Tracheal epithelial cell (primary cell): ENCODE measurements around the gene PLP2. TPM values are rescaled to one million over a fixed set of nuclear protein-coding genes. Genes with fewer than 3 reads are reported as not detected.

Experiments
- total RNA-seq: library from RNA; depleted of rRNA; stranded (reverse); fragments of >200 nt; gene quantifications from 2 replicates; pipeline ENCODE4 v1.2.1, GENCODE V29; 2014

The PLP2 gene
- total RNA-seq: 14.7 and 24.3 TPM in 2 replicates

GRCh38 chrX:49171752-49172279 is at the start of gene PLP2:
PLP2 (plus strand) TSS chrX:49171898; CDS start chrX:49172001, 103 bp downstream.

GRCh38 chrX:49162620-49163019 is 9.1 kb upstream of the PLP2 start, which contains the start of gene MAGIX:
MAGIX (plus strand) TSS chrX:49162758; CDS start chrX:49162890, 132 bp downstream.

GRCh38 chrX:49186125-49187027 is 14.7 kb downstream of the PLP2 start, which contains the start of gene PRICKLE3:
PRICKLE3 (minus strand) TSS chrX:49186373; CDS start chrX:49186297, 76 bp downstream.

GRCh38 chrX:49199906-49200771 is 28.4 kb downstream of the PLP2 start, which contains the start of gene SYP:
SYP (minus strand) TSS chrX:49200193; CDS start chrX:49200186, 7 bp downstream.

Other genes with a start within 250 kb of the PLP2 start
- gene OTUD5, start 214.3 kb upstream of the PLP2 start, total RNA-seq: 21.9 and 22.6 TPM in 2 replicates
- 0.43 and 0.48 TPM in 2 replicates for gene KCND1, start 200.1 kb upstream of the PLP2 start, total RNA-seq
- gene GRIPAP1, start 169.6 kb upstream of the PLP2 start, total RNA-seq: 12.4 and 23.4 TPM in 2 replicates
- 11.1 and 28.4 TPM in 2 replicates for gene TFE3, start 128.5 kb upstream of the PLP2 start, total RNA-seq
- 1.2 and 1.3 TPM in 2 replicates for gene CCDC120, start 112.9 kb upstream of the PLP2 start, total RNA-seq
- gene PRAF2, start 97.9 kb upstream of the PLP2 start, total RNA-seq: 4.6 and 4.9 TPM in 2 replicates
- 33.0 and 37.4 TPM in 2 replicates for gene WDR45, start 92.0 kb upstream of the PLP2 start, total RNA-seq
- gene GPKOW, start 48.2 kb upstream of the PLP2 start, total RNA-seq: 17.1 and 22.2 TPM in 2 replicates
- gene MAGIX, start 9.1 kb upstream of the PLP2 start, total RNA-seq: 3.0 and 4.1 TPM in 2 replicates
- gene PRICKLE3, start 14.5 kb downstream of the PLP2 start, total RNA-seq: 16.4 and 28.1 TPM in 2 replicates
- not detected in 2 replicates for gene SYP, start 28.3 kb downstream of the PLP2 start, total RNA-seq
- gene CACNA1F, start 61.4 kb downstream of the PLP2 start, total RNA-seq: 0.21 TPM in 1 of 2 replicates, not detected in the other
- gene CCDC22, start 63.6 kb downstream of the PLP2 start, total RNA-seq: 12.4 and 16.1 TPM in 2 replicates
- gene FOXP3, start 92.8 kb downstream of the PLP2 start, total RNA-seq: under 0.01 TPM in 1 of 2 replicates, not detected in the other
- 3.2 and 5.5 TPM in 2 replicates for gene PPP1R3F, start 97.9 kb downstream of the PLP2 start, total RNA-seq
- not detected in 2 replicates for gene GAGE10, start 131.7 kb downstream of the PLP2 start, total RNA-seq
- gene GAGE12J, start 150.1 kb downstream of the PLP2 start, total RNA-seq: not detected in 2 replicates
- not detected in 2 replicates for gene GAGE13, start 159.7 kb downstream of the PLP2 start, total RNA-seq